Ovary (tissue), 10 donors: ENCODE results near the gene LCE1A. TPM values are rescaled to one million over a fixed set of nuclear protein-coding genes. Genes with fewer than 3 reads are reported as not detected.

Experiments
- DNase-seq, 5 donors: peaks; one replicate each; pipeline ENCODE4 v3.0.0-alpha.2; 2019 to 2020
- H3K27ac ChIP-seq, 2 donors: fragments of 200-600 bp; one replicate each; pipeline versions ENCODE4 v1.5.1 to v1.8.0; 2019 to 2022
- H3K27me3 ChIP-seq: fragments of 200-600 bp; one replicate; pipeline ENCODE4 v1.8.0; 2022
- H3K36me3 ChIP-seq: fragments of 200-600 bp; sonication (generic); one replicate; pipeline ENCODE4 v1.5.1; 2019
- H3K4me1 ChIP-seq: one replicate; pipeline ENCODE4 v1.8.1; 2013; ENCODE audit warnings: mild to moderate bottlenecking, moderate library complexity; ENCODE audit not compliant: insufficient read depth
- H3K4me3 ChIP-seq: fragments of 200-600 bp; sonication (generic); one replicate; pipeline ENCODE4 v1.5.1; 2017
- H3K9me3 ChIP-seq, 2 donors: fragments of 200-600 bp in 1 of 2; sonication (generic) in 1 of 2; one replicate each; pipeline versions ENCODE4 v1.5.1 to v1.8.1; 2013 to 2019; ENCODE audit warnings: mild to moderate bottlenecking in 1 of 2, moderate library complexity in 1 of 2
- CTCF ChIP-seq, 3 donors: fragments of 450-650 bp in 2 of 3; fragments of 200-600 bp in 1 of 3; IDR thresholded peaks; one replicate each; pipeline versions ENCODE4 v1.5.1 to v1.8.0; 2016 to 2022; ENCODE audit warnings: antibody characterized with exemption in 3 of 3, mild to moderate bottlenecking in 1 of 3
- EP300 ChIP-seq: sonication (generic); formaldehyde crosslinking; IDR thresholded peaks from one replicate; pipeline ENCODE4 v1.6.1; 2017; ENCODE audit warnings: antibody characterized with exemption
- POLR2A ChIP-seq: fragments of 450-650 bp; IDR thresholded peaks from one replicate; pipeline ENCODE4 v1.6.1; 2017; ENCODE audit warnings: antibody characterized with exemption, mild to moderate bottlenecking, moderate library complexity
- WGBS, 3 donors: extraction: QIAGEN DNeasy Blood & Tissue Kit in 1 of 3; methylation state at CpG; one replicate each; pipeline versions ENCODE4 v1.1.5 to v1.1.7; 2013 to 2017; 5-methylcytosine and 5-hydroxymethylcytosine counted together
- intact Hi-C, 4 donors: fragments of 100-400 bp; cut with DNase I; formaldehyde crosslinking; loops; one replicate each; pipeline versions ENCODE4 v1.11.0 to v1.15.1; 2022 to 2023
- long read RNA-seq, 3 donors: library from polyadenylated mRNA in 2 of 3; unstranded in 2 of 3; transcript quantifications; one replicate each; pipeline ENCODE4 v2.0.0 and lab custom pipeline, GENCODE V29; 2021 to 2026
- polyA plus RNA-seq, 2 donors: library from polyadenylated mRNA; stranded (reverse); fragments of 200-250 nt in 1 of 2; fragments of 350-450 nt in 1 of 2; fragmentation: Illumina TruSeq in 1 of 2; extraction: RNeasy Lipid Tissue Mini Kit (QIAGEN cat#74804) in 1 of 2; gene quantifications; one replicate each; pipeline ENCODE4 v1.2.3, GENCODE V29; 2013 to 2014
- total RNA-seq, 7 donors: library from RNA; depleted of rRNA in 2 of 7; stranded (reverse); fragments of >200 nt in 2 of 7; fragmentation: NEBNext Ultra II Directional in 3 of 7; extraction: Animal tissue kit (Norgen Biotek cat#: 25700) in 3 of 7; gene quantifications; one replicate each; pipeline versions ENCODE4 v1.1.0 to v1.2.4, GENCODE V29; 2016 to 2023
- donor health status: DM: no; HTN: no; CAD: no; lungs with moderate emphysema.
- donor health status: DM: no; HTN: no; CAD: no.
- donor health status: Bipolar disorder and iron deficiency.
- donor health status: DM: yes; HTN: yes; CAD: no.
- donor health status: DM: no; HTN: no; CAD: no.
- donor health status: DM: yes; HTN: yes; CAD: no.

The LCE1A gene
- total RNA-seq (not detected), polyA plus RNA-seq (not detected)
- long read RNA-seq, donor 1: 0 reads
- long read RNA-seq, donor 2: 0 reads
- long read RNA-seq, donor 3: 0 reads

GRCh38 chr1:152827173-152827572, at the start of gene LCE1A:
LCE1A (plus strand) TSS chr1:152827473; CDS start chr1:152827473, 0 bp downstream.
- H3K27me3 ChIP-seq: no peaks in the 10 kb centered on the region
- 59 to 90% (median 85%) methylated on average over 2 of the region's 2 CpGs for WGBS, 3 donors
- intact Hi-C loops: no loop called here
- H3K27ac ChIP-seq: no peak within 1 kb of the TSS
- no peak for DNase-seq
- no peak within 1 kb of the TSS for H3K4me3 ChIP-seq
- no peaks in the 10 kb centered on the region for H3K9me3 ChIP-seq
- TF ChIP-seq POLR2A: no peak
- H3K4me1 ChIP-seq: no peaks in the 10 kb centered on the region
- H3K36me3 ChIP-seq: no peaks in the 10 kb centered on the region

GRCh38 chr1:152777510-152778137, 49.6 kb upstream of the LCE1A start:
- Histone ChIP-seq H3K4me3 (no peak overlapping the region), H3K27me3 (no peaks in the 10 kb centered on the region), H3K4me1 (no peaks in the 10 kb centered on the region), H3K27ac (no peak overlapping the region), H3K36me3 (no peaks in the 10 kb centered on the region), H3K9me3 (no peaks in the 10 kb centered on the region)
- intact Hi-C loops: no loop called here
- 58 to 73% (median 67%) methylated on average over 4 of the region's 4 CpGs for WGBS, 3 donors
- no peak for TF ChIP-seq POLR2A
- no peak for TF ChIP-seq CTCF (IDR thresholded peaks at IDR 0.05)
- no peak for TF ChIP-seq EP300
- DNase-seq: no peak

- Histone ChIP-seq H3K4me1 (no peaks in the 10 kb centered on the region), H3K27me3 (no peaks in the 10 kb centered on the region), H3K9me3 (no peaks in the 10 kb centered on the region), H3K27ac (no peak overlapping the region), H3K36me3 (no peaks in the 10 kb centered on the region), H3K4me3 (no peak overlapping the region)
- DNase-seq: no peak
- TF ChIP-seq CTCF (IDR thresholded peaks at IDR 0.05) (no peak), EP300 (no peak), POLR2A (no peak)
- 67 to 81% (median 78%) methylated on average over 2 of the region's 2 CpGs for WGBS, 3 donors
- intact Hi-C loops: no loop called here
Observed at GRCh38 chr1:152783095-152783494, 44.2 kb upstream of the LCE1A start.

- DNase-seq: no peak
- H3K9me3 ChIP-seq: no peaks in the 10 kb centered on the region
- no peaks in the 10 kb centered on the region for H3K4me1 ChIP-seq
- H3K27me3 ChIP-seq: no peaks in the 10 kb centered on the region
- H3K27ac ChIP-seq: no peak within 1 kb of the TSS
- H3K4me3 ChIP-seq: no peak within 1 kb of the TSS
- WGBS, 3 donors: 40 to 48% (median 44%) methylated on average over 2 of the region's 2 CpGs
- H3K36me3 ChIP-seq: no peaks in the 10 kb centered on the region
- intact Hi-C loops: no loop called here
- TF ChIP-seq CTCF (IDR thresholded peaks at IDR 0.05) (no peak), EP300 (no peak), POLR2A (no peak)
Observed at GRCh38 chr1:152786077-152786476, 41.2 kb upstream of the LCE1A start, which contains the start of gene LCE1E. LCE1E (plus strand) TSS chr1:152786257; CDS start chr1:152787300, 1,043 bp downstream.

GRCh38 chr1:152795686-152796085, 31.6 kb upstream of the LCE1A start:
- Histone ChIP-seq H3K36me3 (no peaks in the 10 kb centered on the region), H3K9me3 (no peaks in the 10 kb centered on the region), H3K27me3 (no peaks in the 10 kb centered on the region), H3K4me1 (no peaks in the 10 kb centered on the region), H3K27ac (no peak overlapping the region), H3K4me3 (no peak overlapping the region)
- DNase-seq: no peak
- intact Hi-C loops: no loop called here
- TF ChIP-seq EP300 (no peak), POLR2A (no peak), CTCF (IDR thresholded peaks at IDR 0.05) (no peak)
- WGBS, 3 donors: 56 to 66% (median 64%) methylated on average over 4 of the region's 4 CpGs
